Rectal smooth muscle tissue (tissue), 1 donor: ENCODE measurements around the gene ZMIZ1.

Experiments
- H3K27ac ChIP-seq: one replicate; pipeline ENCODE4 v1.7.0; 2013; ENCODE audit warnings: low read depth, low read length, inconsistent platforms
- H3K27me3 ChIP-seq: one replicate; pipeline ENCODE4 v1.7.0; 2013; ENCODE audit warnings: low read length; ENCODE audit not compliant: control insufficient read depth, insufficient read depth
- H3K36me3 ChIP-seq: one replicate; pipeline ENCODE4 v1.7.0; 2013; ENCODE audit warnings: low read length; ENCODE audit not compliant: control insufficient read depth, insufficient read depth
- H3K4me1 ChIP-seq: one replicate; pipeline ENCODE4 v1.7.0; 2013; ENCODE audit warnings: low read length; ENCODE audit not compliant: control insufficient read depth, insufficient read depth
- H3K4me3 ChIP-seq: one replicate; pipeline ENCODE4 v1.7.0; 2013; ENCODE audit warnings: low read length
- H3K9ac ChIP-seq: one replicate; pipeline ENCODE4 v1.7.0; 2013; ENCODE audit warnings: low read length

ZMIZ1 gene

GRCh38 chr10:79131836-79132631 lies 63.3 kb downstream of the ZMIZ1 start:
- no peaks in the 10 kb centered on the region for H3K27me3 ChIP-seq
- no peak overlapping the region for H3K4me3 ChIP-seq
- peaks cover 28% of the 10 kb centered on the region for H3K4me1 ChIP-seq
- H3K9ac ChIP-seq = no peak overlapping the region
- H3K36me3 ChIP-seq = peaks cover 4% of the 10 kb centered on the region
- no peak overlapping the region for H3K27ac ChIP-seq

- H3K4me3 ChIP-seq = no peak overlapping the region
Measured at GRCh38 chr10:79132681-79133381, 64.1 kb downstream of the ZMIZ1 start.

GRCh38 chr10:79133416-79133815 lies 64.7 kb downstream of the ZMIZ1 start:
- Histone ChIP-seq H3K4me1 (peaks cover 38% of the 10 kb centered on the region), H3K27me3 (no peaks in the 10 kb centered on the region), H3K4me3 (no peak overlapping the region), H3K36me3 (peaks cover 4% of the 10 kb centered on the region), H3K9ac (no peak overlapping the region), H3K27ac (peak overlapping the region; percentile 17)

More at GRCh38 chr10:79132681-79133381, 64.1 kb downstream of the ZMIZ1 start:
- Histone ChIP-seq H3K27me3 (no peaks in the 10 kb centered on the region), H3K36me3 (peaks cover 4% of the 10 kb centered on the region), H3K27ac (peak overlapping the region; percentile 17), H3K4me1 (peaks cover 33% of the 10 kb centered on the region), H3K9ac (no peak overlapping the region)

DNA sequence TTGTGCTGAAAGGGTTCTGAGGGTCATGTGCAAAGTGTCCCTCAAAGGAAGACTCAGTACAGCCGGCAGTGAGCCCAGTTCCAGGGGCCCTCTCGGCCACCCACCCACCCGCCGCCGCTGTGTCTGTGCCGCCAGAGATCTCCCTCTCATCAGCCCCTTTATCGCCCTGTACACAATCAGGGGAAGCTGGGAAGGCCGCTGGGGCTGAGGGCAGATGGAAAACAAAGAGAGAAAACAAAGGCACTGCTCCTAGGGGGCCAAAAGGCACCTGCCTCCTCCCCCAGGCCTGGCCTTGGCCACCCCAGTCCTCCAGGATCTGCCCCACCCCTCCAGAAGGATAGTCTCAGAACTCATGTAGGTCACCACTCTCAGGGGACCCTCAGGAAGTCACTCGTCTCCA lies 67.0 kb downstream of the ZMIZ1 start:
- no peak overlapping the region for H3K4me3 ChIP-seq
- peaks cover 12% of the 10 kb centered on the region for H3K36me3 ChIP-seq
- no peak overlapping the region for H3K9ac ChIP-seq
- no peaks in the 10 kb centered on the region for H3K27me3 ChIP-seq
- H3K27ac ChIP-seq = no peak overlapping the region
- H3K4me1 ChIP-seq = peaks cover 47% of the 10 kb centered on the region

DNA sequence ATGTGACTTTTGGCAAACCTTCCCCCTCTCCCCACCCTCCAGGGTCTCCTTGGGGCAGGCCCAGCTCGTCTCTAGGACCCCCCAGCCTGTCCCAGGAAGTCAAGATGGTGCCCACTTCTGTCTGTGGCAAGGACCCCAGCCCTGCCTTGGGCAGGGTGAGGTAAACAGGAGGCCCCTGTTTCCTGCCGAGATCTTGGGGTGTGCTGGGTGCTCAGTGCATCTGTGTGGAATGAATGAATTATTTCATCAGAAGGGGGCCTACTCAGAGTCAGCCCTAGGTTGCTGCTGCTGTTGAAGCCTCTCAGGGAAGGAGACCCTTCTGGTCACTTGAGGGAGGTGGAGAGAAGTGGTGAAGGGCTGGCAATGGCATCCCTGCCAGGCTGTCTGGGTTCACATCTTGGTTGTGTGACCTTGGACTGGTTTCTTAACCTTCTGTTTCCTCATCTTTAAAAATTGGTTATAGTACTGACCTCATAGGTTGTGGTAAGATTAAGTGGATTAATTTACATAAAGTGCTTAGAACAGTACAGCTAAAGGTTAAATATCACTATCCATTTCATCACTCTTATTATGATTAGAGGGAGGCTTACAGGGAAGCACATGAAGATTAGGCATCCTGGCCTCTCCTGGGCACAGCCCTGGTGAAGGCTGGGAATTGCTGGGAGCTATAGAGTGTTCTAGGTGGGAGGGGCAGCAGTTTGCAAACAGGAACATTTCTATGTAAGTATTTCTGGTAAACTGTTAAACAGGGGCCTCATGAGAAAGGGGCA lies 67.7 kb downstream of the ZMIZ1 start:
- Histone ChIP-seq H3K4me1 (peaks cover 53% of the 10 kb centered on the region), H3K4me3 (no peak overlapping the region), H3K9ac (no peak overlapping the region), H3K27ac (no peak overlapping the region), H3K27me3 (no peaks in the 10 kb centered on the region), H3K36me3 (peaks cover 18% of the 10 kb centered on the region)

DNA sequence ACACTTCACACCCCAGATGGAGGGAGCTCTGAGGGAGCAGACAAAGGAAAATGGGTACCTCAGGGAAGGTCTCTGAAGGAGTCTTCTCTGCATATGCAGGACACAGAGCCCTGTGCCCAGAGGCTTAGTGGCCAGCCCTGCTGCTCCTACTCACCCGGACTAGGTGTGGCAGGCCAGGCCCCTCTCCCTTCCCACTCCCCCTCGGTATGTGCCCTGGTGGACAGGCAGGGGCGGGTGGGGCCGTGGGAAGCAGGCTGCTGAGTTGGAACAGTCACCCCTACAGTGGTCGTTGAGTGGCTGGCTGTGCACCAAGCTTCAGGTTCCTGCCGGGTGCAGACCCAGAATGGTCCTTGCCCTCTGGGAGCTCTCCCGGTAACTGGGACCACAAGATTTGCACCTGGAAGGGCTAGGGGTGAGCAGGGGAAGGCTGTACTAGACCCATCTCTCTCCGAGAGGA lies 68.6 kb downstream of the ZMIZ1 start:
- H3K27ac ChIP-seq = peak overlapping the region; percentile 87
- H3K36me3 ChIP-seq = peaks cover 18% of the 10 kb centered on the region
- no peak overlapping the region for H3K4me3 ChIP-seq
- no peak overlapping the region for H3K9ac ChIP-seq
- no peaks in the 10 kb centered on the region for H3K27me3 ChIP-seq
- H3K4me1 ChIP-seq = peaks cover 59% of the 10 kb centered on the region

GRCh38 chr10:79137826-79138225 lies 69.1 kb downstream of the ZMIZ1 start:
- peak overlapping the region; percentile 14 for H3K9ac ChIP-seq
- H3K4me3 ChIP-seq = no peak overlapping the region
- H3K4me1 ChIP-seq = peaks cover 63% of the 10 kb centered on the region

DNA sequence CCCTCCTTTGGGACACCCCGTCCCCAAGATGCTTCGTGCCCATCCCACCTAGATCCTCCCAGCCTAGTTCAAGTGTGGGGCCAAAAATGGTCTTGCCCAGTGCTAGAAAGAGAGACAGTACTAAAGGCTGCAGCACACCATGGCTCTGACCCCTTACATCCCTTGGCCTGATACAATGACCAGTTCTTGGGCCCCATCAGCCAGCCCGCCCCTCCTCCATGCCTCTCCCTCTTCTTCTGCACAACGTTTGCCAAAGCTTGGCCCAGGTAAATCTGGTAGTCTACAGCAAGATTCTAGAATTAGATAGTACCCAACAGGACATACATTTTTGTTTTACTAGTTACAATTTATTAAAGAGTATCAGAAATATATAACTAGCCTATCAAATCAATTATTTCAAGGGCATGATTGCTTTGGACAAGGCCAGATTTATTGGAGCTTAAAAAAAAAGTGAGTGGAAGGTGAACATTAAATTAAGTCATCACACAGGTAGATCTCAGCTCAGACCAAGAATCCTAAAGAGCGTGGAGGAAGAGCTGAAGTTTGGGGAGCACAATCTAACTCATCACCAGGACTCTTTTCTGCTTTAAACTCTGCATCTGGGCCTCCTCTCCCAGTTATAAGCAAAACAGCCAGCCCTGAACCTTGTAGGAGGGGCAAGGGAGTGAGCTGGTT lies 69.8 kb downstream of the ZMIZ1 start:
- Histone ChIP-seq H3K27me3 (no peaks in the 10 kb centered on the region), H3K4me1 (peaks cover 57% of the 10 kb centered on the region), H3K27ac (peak overlapping the region; percentile 87), H3K9ac (no peak overlapping the region), H3K4me3 (no peak overlapping the region), H3K36me3 (peaks cover 18% of the 10 kb centered on the region)

More at GRCh38 chr10:79137826-79138225, 69.1 kb downstream of the ZMIZ1 start:
- H3K36me3 ChIP-seq = peaks cover 21% of the 10 kb centered on the region
- no peaks in the 10 kb centered on the region for H3K27me3 ChIP-seq
- peak overlapping the region; percentile 87 for H3K27ac ChIP-seq

DNA sequence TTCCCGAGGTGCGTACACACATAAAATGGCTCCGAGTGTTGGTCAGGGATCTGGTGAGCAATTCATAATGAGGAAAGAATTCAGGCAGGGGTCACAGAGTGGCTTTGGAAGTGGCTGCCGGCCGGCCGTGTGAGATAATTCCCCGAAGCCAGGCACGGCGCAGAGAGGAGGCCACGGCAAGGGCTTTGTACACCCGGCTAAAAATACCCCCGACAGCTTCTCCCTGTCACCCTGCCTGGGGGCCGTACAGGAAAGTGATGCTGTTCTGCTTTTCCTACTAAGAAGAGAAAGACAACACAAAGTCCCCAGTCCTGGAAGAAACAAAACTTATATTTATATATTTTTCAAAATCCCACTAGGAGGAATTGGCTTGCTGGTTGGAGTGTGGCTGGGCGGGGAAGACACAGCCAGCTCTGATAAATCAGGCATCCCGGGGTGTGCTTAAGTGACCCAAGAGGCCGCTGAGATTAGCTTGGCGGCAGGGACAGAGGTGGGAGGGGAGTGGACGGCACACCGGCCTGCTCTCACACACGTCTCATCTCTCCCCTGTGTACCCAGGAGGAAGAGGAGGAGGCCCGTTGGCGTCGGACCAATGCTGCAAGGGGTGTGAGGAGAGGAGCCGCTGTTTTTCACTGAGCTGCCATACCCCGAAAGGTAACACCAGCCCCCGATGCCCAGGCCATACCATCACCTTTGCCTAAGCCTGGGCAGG lies 70.5 kb downstream of the ZMIZ1 start:
- H3K4me1 ChIP-seq = peaks cover 54% of the 10 kb centered on the region
- peak overlapping the region; percentile 28 for H3K9ac ChIP-seq
- peaks cover 18% of the 10 kb centered on the region for H3K36me3 ChIP-seq
- H3K27ac ChIP-seq = peak overlapping the region; percentile 87
- H3K27me3 ChIP-seq = no peaks in the 10 kb centered on the region
- no peak overlapping the region for H3K4me3 ChIP-seq

- Histone ChIP-seq H3K36me3 (peaks cover 18% of the 10 kb centered on the region), H3K4me1 (peaks cover 56% of the 10 kb centered on the region), H3K27me3 (no peaks in the 10 kb centered on the region), H3K4me3 (no peak overlapping the region), H3K27ac (peak overlapping the region; percentile 87), H3K9ac (no peak overlapping the region)
Measured at GRCh38 chr10:79140085-79140793, 71.5 kb downstream of the ZMIZ1 start.

GRCh38 chr10:79140855-79141254 lies 72.1 kb downstream of the ZMIZ1 start:
- Histone ChIP-seq H3K27ac (peak overlapping the region; percentile 19), H3K4me3 (no peak overlapping the region), H3K27me3 (no peaks in the 10 kb centered on the region), H3K9ac (no peak overlapping the region), H3K4me1 (peaks cover 61% of the 10 kb centered on the region), H3K36me3 (peaks cover 18% of the 10 kb centered on the region)
